Ectodermal cell (in vitro differentiated cells): ENCODE results near the gene PLPP7.
A peak's percentile ranks its signal among the peaks of the same experiment; 100 is the strongest.
"Not testable (repeated sequence)": the region's sequence is repeated elsewhere in the genome, so short reads cannot be mapped to it uniquely, and the experiment has no call there.

Source experiments
- H3K27ac ChIP-seq: 2 replicates; pipeline ENCODE4 v1.7.0; 2013; ENCODE audit warnings: mild to moderate bottlenecking, low read depth, low read length; ENCODE audit not compliant: insufficient read depth, poor library complexity, severe bottlenecking
- H3K27me3 ChIP-seq: 2 replicates; pipeline ENCODE4 v1.7.0; 2013; ENCODE audit warnings: mild to moderate bottlenecking, low read length; ENCODE audit not compliant: insufficient read depth, control insufficient read depth, poor library complexity, severe bottlenecking
- H3K36me3 ChIP-seq: one replicate; pipeline ENCODE4 v1.7.0; 2013; ENCODE audit warnings: low read length; ENCODE audit not compliant: control insufficient read depth, insufficient read depth
- H3K4me1 ChIP-seq: one replicate; pipeline ENCODE4 v1.7.0; 2013; ENCODE audit warnings: low read length; ENCODE audit not compliant: control insufficient read depth, insufficient read depth
- H3K4me3 ChIP-seq: 2 replicates; pipeline ENCODE4 v1.7.0; 2013; ENCODE audit warnings: low read depth, low read length, control low read depth; ENCODE audit not compliant: insufficient read depth
- H3K9me3 ChIP-seq: 2 replicates; pipeline ENCODE4 v1.7.0; 2013; ENCODE audit warnings: mild to moderate bottlenecking, low read length, moderate library complexity; ENCODE audit not compliant: control insufficient read depth
- whole genome bisulfite sequencing, 2 experiments: methylation state at CpG; one replicate each; pipeline ENCODE4 v1.1.7; 2013; ENCODE audit warnings: missing lambda C conversion rate in 2 of 2; 5-methylcytosine and 5-hydroxymethylcytosine counted together

PLPP7 gene

DNA sequence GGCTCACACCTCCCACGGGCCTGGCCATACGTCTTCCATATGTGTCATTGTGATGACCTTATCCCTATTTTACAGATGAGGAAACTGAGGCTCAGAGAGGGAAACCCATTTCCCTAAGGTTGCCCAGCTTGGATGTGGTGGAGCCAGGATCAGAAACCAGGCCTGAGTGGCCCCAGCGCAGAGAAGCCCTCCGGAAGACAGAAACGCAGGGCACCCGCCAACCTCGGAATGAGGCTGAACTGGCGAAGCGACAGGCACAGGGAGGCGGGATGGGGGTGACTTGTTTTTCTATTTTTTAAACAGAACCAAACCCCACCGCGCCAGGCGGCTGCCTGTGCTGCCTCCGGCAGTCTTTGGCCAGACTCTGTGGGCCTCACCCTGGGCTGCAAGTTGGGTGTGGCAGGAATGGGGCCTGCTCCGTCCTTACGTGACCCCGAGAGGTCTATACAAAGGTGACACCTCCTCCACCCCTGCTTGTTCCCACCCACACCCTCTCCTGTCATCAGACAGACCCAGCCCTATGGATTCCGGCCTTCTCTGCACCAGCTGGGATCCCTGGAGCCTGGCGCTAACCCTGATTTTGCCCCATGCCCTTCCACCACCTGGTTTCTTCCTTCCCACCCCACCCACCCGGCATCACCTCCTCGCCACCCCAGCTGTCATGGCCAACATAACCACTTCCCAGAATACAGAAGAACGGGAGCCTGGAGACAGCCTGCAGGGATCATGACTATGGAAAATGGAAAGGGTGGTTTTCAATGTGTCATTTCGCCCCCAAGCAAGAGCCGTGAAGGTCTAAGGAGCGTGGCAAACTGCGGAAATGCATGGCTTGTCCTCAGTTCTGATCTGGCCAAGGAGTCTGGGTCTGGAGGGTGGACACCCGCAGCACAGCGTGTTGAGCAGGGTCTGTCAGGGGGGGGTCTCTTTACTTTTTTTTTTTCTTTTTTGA lies 23.6 kb downstream of the PLPP7 start:
- Histone ChIP-seq H3K4me1 (no peaks in the 10 kb centered on the region), H3K27me3 (no peaks in the 10 kb centered on the region), H3K9me3 (no peaks in the 10 kb centered on the region), H3K4me3 (no peak overlapping the region), H3K27ac (no peak overlapping the region), H3K36me3 (no peaks in the 10 kb centered on the region)
- 92% methylated on average over 26 to 28 of the region's 28 CpGs for WGBS, 2 experiments

- Histone ChIP-seq H3K4me3 (no peak overlapping the region), H3K27ac (no peak overlapping the region), H3K4me1 (no peaks in the 10 kb centered on the region), H3K27me3 (no peaks in the 10 kb centered on the region), H3K9me3 (no peaks in the 10 kb centered on the region), H3K36me3 (no peaks in the 10 kb centered on the region)
- WGBS, 2 experiments, result 93% methylated on average over 23 of the region's 23 CpGs
These were observed 28.9 kb downstream of the PLPP7 start for GRCh38 chr9:131318231-131319085.

DNA sequence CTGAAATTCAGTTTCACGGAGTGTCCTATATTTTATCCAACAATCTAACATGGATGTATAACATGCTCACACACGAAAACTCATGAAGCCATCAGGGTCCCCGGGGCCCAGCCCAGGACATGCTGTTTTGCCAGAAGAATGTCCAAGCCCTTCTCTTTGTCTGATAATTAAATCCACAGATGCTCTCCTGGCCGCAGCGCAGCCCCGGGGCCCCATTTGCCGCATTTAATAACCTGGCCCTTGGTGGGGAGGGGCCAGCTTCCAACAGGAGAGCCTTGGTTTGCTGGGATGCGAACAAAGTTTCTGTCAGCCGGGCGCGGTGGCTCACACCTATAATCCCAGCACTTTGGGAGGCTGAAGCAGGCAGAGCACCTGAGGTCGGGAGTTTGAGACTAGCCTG lies 30.0 kb downstream of the PLPP7 start:
- H3K27me3 ChIP-seq, result no peaks in the 10 kb centered on the region
- H3K36me3 ChIP-seq, result no peaks in the 10 kb centered on the region
- H3K4me1 ChIP-seq, result no peaks in the 10 kb centered on the region
- H3K9me3 ChIP-seq, result no peaks in the 10 kb centered on the region
- H3K4me3 ChIP-seq, result no peak overlapping the region
- no peak overlapping the region for H3K27ac ChIP-seq
- WGBS, 2 experiments, result 84 to 86% methylated on average over 12 of the region's 12 CpGs

GRCh38 chr9:131320031-131320685 lies 30.6 kb downstream of the PLPP7 start:
- Histone ChIP-seq H3K36me3 (no peaks in the 10 kb centered on the region), H3K4me1 (no peaks in the 10 kb centered on the region), H3K27ac (no peak overlapping the region), H3K27me3 (no peaks in the 10 kb centered on the region), H3K4me3 (no peak overlapping the region), H3K9me3 (no peaks in the 10 kb centered on the region)
- WGBS, 2 experiments, result 92 to 93% methylated on average over 19 of the region's 19 CpGs

DNA sequence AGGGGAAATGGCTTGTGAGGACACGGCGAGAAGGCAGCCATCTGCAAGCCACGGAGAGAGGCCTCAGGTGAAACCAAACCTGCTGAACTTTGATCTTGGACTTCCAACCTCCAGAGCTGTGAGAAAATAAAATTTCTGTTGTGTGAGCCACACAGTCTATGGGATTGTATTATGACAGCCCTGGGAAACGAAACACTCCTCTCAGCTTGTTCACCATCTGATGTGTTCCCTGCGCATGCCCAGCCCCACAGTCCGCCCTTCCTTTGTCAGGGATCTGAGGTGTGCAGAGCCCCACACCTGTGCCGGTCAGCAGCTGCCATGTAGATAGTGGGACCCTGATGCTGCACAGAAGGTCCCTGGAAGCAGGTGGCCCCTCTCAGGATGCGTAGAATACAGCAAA lies 34.1 kb downstream of the PLPP7 start:
- 94 to 95% methylated on average over 8 of the region's 8 CpGs for WGBS, 2 experiments
- Histone ChIP-seq H3K27me3 (no peaks in the 10 kb centered on the region), H3K4me1 (no peaks in the 10 kb centered on the region), H3K4me3 (no peak overlapping the region), H3K27ac (no peak overlapping the region), H3K9me3 (no peaks in the 10 kb centered on the region), H3K36me3 (no peaks in the 10 kb centered on the region)

DNA sequence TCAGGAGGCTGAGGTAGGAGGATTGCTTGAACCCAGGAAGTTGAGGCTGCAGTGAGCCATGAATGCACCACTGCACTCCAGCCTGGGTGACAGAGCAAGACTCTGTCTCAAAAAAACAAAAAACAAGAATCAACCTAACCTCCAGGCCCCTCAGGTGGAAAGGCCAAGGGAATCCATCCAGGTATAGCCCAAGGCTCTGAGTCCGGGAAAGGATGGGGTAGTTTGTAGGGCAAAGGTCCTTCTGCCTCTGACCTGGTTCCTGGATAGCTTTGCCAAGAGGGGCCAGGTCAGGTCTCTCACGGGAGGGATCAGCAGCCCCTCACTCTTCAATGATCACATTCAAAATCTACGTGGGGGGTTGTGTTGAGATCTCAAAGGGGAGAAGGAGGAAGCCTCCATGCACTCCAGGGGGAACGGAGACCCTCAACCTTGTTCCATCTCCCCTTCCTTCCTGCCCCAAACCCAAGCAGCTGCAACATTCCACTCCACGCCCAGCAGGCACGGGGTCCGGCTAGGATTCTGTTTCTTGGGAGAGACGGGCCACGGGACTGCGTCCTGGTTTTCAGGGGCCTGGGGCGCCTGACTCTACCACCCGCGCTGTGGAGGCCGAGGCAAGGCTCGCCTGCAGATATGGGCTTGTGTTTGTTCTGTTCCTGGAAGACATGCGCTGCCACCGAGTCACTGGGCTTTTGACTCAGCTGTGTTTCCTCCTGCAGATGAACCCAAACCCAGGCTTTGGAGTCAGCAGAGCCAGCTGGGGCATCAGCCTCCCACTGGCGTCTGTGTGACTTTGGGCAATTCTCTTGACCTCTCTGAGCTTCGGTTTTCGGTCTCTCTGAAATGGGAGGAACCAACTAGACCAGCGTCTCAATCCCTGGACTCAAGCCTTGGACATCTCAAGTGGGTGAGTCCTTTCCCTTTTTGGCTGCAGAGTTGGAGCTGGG lies 35.5 kb downstream of the PLPP7 start:
- H3K9me3 ChIP-seq, result no peaks in the 10 kb centered on the region
- no peak overlapping the region for H3K4me3 ChIP-seq
- H3K27me3 ChIP-seq, result no peaks in the 10 kb centered on the region
- H3K36me3 ChIP-seq, result no peaks in the 10 kb centered on the region
- H3K27ac ChIP-seq, result no peak overlapping the region
- WGBS, 2 experiments, result 93 to 94% methylated on average over 21 of the region's 21 CpGs
- H3K4me1 ChIP-seq, result peaks cover under 1% of the 10 kb centered on the region

DNA sequence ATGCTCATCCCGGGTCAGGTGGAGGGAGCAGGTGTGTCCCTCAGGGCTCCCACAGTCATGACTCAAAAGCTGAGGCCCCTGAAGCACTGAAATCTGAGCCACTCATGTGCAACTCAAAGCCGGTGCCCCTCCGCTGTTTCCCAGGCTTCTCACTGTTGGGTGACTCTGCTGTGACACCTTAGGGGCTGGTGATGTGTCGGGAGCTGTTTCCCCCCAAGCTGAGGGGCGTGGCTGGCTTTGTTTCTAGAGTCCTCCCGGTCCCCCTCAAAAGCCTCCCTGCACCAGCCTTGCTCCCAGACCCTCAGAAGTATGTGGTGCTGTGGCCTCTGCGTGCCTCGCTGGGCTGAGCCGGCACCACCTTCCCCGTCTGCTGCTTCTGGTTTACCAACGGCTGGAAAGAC lies 39.7 kb downstream of the PLPP7 start:
- H3K9me3 ChIP-seq, result no peaks in the 10 kb centered on the region
- whole genome bisulfite sequencing, 2 experiments, result 72% methylated on average over 11 of the region's 11 CpGs
- no peak overlapping the region for H3K27ac ChIP-seq
- no peaks in the 10 kb centered on the region for H3K36me3 ChIP-seq
- no peaks in the 10 kb centered on the region for H3K27me3 ChIP-seq
- no peak overlapping the region for H3K4me3 ChIP-seq
- H3K4me1 ChIP-seq, result peaks cover 9% of the 10 kb centered on the region

DNA sequence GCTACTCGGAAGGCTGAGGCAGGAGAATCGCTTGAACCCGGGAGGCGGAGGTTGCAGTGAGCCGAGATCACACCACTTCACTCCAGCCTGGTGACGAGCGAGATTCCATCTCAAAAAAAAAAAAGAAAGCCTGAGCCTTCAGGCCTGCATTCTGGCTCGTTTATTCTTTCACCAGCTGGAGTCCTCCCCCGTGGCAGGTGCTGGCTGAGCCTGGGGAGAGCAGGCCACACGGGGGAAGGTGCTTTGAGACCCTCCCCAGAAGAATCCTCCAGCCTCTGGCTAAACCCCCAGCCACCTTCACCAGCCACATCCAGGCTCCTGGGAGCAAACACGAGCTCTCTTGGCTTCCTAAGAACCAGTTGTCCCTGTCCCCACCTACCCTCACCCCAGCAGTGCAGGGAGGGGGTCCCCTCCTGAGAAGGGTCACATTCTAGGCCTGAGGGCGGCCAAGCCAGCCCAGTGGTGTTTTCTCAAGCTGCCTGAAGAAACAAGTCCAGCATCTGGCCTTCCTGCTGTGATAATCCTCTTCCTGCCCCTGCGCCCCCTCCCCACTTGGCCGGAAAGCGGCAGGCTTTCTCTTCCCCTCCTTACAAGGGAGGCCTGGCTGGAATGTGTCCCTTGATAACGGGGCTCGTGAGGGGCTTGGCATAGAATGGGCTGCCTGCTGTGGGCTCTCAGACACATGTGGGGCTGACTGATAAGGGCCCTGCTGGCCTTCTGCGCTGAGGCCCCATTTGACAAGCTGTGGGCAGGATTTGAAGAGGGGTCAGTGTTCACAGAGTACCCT lies 41.5 kb downstream of the PLPP7 start:
- Histone ChIP-seq H3K4me3 (no peak overlapping the region), H3K9me3 (no peaks in the 10 kb centered on the region), H3K27me3 (no peaks in the 10 kb centered on the region), H3K27ac (peak overlapping the region; percentile 92), H3K36me3 (no peaks in the 10 kb centered on the region), H3K4me1 (peaks cover 18% of the 10 kb centered on the region)
- WGBS, 2 experiments, result 19 to 20% methylated on average over 18 of the region's 18 CpGs

GRCh38 chr9:131331996-131332395 lies 42.5 kb downstream of the PLPP7 start:
- H3K4me3 ChIP-seq, H3K9me3 ChIP-seq, H3K27me3 ChIP-seq, H3K27ac ChIP-seq, H3K36me3 ChIP-seq: not testable (repeated sequence)
- 88 to 92% methylated on average over 2 of the region's 2 CpGs for WGBS, 2 experiments
- peaks cover 18% of the 10 kb centered on the region for H3K4me1 ChIP-seq
